Skin of body (tissue), 2 donors: ENCODE measurements around the gene PPFIA3. TPM values are rescaled to one million over a fixed set of nuclear protein-coding genes. Genes with fewer than 3 reads are reported as not detected.
A peak's percentile ranks its signal among the peaks of the same experiment; 100 is the strongest.

ENCODE experiments used
- DNase-seq: peaks from one replicate; lab custom pipeline; 2025; lab: John Stamatoyannopoulos, UW
- total RNA-seq: library from RNA; depleted of rRNA; stranded (reverse); fragments of >200 nt; gene quantifications from one replicate; pipeline ENCODE4 v1.2.3, GENCODE V29; 2014

Gene PPFIA3
- total RNA-seq, 1 donor from 2014 or later: 12.3 TPM

DNA sequence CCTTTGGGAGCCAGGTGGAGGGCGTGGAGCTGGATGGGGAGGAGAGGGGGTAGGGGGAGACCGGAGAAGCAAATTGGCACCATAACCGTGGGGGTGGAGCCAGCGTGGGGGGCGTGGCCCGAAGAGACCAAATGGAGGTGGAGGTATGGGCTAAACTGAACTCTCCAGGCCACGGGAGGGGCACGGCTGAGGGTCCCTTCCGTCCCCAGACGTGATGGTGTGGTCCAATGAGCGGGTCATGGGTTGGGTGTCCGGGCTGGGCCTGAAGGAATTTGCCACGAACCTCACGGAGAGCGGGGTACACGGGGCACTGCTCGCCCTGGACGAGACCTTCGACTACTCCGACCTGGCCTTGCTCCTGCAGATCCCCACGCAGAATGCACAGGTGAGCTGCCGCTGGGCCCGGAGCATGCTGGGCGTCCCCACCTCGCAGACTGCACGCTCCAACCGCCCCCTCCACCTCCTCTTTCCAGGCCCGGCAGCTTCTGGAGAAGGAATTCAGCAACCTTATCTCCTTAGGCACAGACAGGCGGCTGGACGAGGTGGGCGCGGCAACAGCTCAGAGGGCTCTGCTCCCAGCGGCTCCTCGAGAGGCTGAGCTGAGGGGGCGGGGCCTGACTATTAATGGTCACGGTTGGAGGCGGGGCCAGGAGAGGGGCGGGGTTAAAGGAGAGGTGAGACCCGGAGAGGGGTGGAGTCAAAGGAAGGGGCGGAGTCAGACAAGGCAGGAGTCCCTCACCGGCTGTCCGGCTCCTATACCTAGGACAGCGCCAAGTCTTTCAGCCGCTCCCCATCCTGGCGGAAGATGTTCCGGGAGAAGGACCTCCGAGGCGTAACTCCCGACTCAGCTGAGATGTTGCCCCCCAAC, 29.7 kb downstream of the PPFIA3 start:
- DNase-seq: peak; percentile 87

DNA sequence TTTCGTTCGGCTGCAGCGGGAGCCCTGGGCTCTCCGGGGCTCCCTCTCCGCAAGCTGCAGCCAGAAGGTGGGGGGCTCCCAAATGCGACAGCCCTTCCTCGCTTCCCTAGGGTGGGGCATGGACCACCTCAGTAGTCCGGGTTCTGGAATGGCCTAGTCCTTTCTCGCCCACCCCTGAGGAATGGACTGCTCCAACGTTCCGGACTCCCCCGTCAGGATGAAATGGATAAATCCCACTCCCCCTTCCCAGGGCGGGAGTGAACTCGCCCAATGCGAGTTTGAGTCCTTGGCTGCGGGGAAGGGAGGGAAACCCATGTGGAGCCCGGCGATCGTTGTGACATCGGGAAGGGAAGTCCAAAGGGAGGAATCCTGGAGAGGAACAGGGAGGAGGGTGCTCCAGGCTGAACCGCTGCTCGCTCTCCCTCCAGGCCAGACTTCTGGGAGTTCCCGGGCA, 30.3 kb downstream of the PPFIA3 start:
- peak; percentile 87 for DNase-seq

DNA sequence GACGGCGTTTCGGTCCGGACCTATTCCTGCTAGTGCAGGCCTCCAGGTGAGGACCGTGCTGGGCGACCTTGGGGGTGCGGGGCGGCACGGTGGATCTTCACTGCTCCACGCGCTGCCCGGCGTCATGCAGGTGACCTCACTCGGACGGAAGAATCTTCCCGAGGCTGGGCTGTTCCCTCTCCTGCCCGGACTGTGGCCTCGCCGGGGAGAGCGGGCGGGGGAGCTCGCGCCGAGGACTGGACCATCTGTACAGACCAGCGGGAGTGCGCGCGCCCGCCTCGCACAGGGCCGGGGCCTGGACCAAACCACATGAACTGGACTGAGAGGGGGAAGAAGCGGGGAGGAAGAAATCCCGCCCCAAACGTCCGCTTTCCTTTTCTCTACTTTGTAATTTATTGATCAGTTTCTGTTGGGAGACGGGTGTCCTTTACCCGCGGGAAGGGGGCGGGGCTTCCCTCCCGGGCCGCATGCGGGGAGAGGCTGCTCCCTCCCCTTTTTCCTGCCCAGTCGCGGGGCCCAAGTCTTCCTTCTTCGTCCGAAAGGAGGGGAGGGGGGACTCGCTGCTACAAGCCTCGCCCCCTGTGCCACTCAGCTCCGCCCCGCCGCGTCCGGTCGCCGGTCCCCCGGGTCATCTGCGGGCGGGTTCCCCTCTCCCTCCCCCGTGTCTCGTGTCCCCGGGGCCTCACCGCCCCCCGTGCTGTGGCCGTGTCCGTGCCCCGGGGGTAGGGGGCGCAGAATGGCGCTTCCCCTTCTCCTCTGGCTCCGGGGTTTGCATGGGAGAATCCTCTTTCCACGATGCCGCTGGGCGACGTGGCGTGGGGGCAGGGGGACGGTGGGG, 31.0 kb downstream of the PPFIA3 start:
- peak; percentile 93 for DNase-seq

DNA sequence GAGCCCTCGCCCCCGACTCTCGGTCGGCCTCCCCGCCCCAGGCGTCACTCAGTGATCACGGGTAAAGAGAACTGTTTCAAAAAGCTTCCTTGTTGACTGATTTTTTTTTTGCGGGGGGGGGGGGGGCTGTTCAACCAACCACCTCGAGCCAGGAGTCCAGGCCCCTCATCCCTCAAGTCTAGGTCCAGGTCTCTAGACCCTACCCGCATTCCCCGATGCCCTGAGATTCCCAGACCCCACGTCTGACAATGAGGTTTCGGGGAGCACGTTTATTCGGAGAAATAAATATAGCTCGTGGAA, 31.6 kb downstream of the PPFIA3 start:
- no peak for DNase-seq

- DNase-seq: peak; percentile 58
Measured at GRCh38 chr19:49151267-49152118, 32.1 kb downstream of the PPFIA3 start.

GRCh38 chr19:49152119-49152550, 32.8 kb downstream of the PPFIA3 start:
- no peak for DNase-seq

GRCh38 chr19:49153167-49153809, 33.9 kb downstream of the PPFIA3 start:
- DNase-seq: no peak

GRCh38 chr19:49154279-49154678, 34.9 kb downstream of the PPFIA3 start:
- no peak for DNase-seq

- DNase-seq: no peak
Measured at GRCh38 chr19:49155005-49155819, 35.9 kb downstream of the PPFIA3 start, which contains the start of gene HRC. Gene HRC, minus strand, starts transcription at chr19:49155396. Its CDS starts 159 bp downstream, at chr19:49155237.

DNA sequence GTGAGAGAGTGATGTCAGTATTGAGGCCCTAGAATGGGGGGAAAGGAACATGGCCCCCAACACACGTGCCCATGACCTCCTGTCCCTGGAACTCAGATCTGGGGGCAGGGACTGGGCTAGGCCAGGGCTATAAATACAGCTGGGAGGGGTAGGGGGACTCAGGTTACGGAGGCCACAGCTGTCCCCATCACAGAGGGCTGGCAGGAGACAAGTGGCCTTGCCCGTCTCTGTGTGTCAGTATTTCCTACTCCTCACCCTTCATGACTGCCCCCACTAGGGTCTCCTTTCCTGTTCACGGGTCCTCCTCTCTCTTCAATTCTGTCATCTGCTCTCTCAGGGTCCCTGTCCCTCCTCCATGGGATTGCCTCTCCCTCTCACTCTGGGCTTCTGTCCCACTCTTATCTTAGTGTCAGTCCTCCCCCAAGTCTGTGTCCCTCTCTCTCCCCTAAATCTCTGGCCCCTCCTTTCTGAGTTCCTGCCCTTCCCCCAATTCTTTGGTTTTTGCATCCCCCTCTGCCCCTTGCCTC, 36.5 kb downstream of the PPFIA3 start:
- DNase-seq: peak; percentile 38

GRCh38 chr19:49157445-49158224, 38.3 kb downstream of the PPFIA3 start, which contains the start of gene TRPM4:
Gene TRPM4, plus strand, starts transcription at chr19:49157792. Its CDS starts 75 bp downstream, at chr19:49157867.
- DNase-seq: peak; percentile 65

DNA sequence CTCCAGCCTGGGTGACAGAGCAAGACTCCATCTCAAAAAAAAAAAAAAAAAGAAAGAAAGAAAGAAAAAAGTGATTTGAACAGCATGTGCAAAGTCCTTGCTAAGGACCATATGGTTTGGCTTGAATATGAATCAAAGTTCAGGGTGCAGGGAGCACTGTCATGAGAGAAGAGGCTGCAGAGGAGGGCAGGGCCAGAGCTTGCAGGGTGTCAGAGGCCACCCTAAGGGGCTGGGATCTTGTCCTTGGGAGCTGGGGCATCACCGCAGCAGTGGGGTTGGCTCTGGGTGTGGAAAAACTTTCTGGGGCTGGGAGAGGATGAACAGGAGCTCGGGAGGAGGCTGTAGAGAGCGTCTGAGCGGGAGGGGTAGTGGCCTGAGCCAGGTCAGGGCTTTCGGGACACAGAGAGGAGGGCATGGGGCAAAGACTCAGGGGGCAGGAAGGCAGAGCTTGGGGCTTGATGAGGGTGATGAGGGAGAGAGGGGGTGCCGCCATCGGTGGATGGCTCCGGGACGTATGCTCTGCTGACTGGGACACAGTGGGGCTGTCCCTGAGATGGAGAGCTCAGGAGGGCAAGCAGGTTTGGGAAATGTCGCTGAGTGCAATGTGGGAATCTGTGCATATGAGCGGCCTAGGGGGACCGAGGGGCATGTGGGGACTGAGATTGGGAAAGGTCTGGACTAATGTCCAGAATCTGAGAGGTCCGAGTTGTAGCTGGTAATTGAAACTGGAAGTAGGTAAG, 41.3 kb downstream of the PPFIA3 start:
- DNase-seq: no peak

DNA sequence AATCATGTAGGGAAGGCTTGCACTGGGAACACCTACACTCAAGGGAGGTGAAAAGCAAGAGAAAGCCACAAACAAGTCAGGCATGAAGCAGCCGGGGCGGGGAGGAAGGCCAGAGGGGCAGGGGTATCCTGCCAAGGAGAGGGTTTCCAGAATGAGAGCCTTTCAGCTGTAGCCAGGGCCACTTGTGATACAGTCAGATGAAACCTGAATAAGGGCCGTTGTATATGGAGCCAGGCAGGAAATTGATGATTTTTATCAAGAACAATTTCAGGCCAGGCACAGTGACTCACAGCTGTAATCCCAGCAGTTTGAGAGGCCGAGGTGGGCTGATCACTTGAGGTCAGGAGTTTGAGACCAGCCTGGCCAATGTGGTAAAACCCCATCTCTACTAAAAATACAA, 42.6 kb downstream of the PPFIA3 start:
- no peak for DNase-seq

- no peak for DNase-seq
Measured at GRCh38 chr19:49165111-49165750, 45.9 kb downstream of the PPFIA3 start.

DNA sequence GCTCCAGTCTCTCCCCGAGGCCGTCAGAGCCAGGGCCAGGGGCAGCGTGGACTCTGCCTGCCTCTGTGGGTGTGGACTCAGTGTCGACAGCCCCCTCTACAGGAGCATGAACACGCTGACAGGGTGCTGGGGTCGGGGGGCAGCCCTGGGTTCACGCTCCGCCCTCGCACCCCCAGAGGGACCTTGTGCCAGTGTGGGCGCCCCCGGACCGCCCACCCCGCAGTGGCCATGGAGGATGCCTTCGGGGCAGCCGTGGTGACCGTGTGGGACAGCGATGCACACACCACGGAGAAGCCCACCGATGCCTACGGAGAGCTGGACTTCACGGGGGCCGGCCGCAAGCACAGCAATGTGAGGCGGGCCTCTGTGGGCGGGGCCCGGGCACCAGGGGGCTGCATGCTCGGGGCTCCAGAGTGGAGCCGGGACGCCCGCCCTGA, 46.5 kb downstream of the PPFIA3 start:
- no peak for DNase-seq

GRCh38 chr19:49167857-49168409, 48.6 kb downstream of the PPFIA3 start:
- no peak for DNase-seq

DNA sequence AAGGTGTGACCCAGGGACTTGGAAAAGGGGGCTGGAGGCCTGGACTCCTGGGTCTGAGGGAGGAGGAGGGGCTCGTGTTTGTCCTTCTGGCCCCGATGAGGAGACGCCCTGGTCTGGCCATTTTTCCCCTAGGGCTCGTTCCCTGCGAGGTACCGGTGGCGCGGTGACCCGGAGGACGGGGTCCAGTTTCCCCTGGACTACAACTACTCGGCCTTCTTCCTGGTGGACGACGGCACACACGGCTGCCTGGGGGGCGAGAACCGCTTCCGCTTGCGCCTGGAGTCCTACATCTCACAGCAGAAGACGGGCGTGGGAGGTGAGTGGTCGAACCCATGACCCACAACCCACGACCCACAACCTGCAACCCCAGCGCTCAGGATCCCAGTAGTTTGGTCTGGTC, 49.1 kb downstream of the PPFIA3 start:
- no peak for DNase-seq
